CD4-positive, alpha-beta T cell treated with Interleukin-21 for 1 hour (primary cell): Measurements from ENCODE around the gene CXCR6.

Source experiments
- DNase-seq: peaks from one replicate; pipeline ENCODE4 v3.0.0-alpha.2; 2020

The CXCR6 gene

DNA sequence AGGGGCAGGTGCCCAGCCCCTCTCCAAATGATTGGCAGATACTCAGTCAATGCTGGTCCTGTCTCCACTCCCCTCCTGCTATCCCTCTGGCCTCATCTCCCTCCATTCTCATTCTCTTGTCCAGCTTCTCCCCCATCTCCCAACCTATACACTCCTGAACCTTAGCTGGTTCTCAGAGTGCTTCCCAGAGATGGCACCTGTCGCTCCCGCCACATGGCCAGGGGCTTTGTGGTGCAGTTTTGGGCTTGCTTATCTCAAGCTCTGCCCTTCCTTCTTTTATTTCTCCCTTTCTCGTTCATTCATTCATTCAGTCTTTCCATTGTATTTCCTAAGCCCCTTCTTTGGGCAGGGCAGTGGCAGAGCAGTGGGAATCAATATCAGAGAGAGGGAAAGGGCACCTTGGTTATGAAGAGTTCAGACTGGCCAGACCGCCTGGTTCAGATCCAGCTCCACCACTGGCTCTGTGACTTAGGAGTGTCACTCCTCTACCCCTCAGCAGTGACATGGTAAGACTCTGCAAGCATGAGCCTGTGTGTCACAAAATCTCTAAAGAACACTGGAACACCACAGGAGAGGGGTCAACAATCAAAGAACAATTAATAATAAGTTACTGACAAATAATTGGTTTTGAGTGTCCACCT lies 20.2 kb upstream of the CXCR6 start:
- no peak for DNase-seq

GRCh38 chr3:45923755-45924154 lies 19.5 kb upstream of the CXCR6 start:
- no peak for DNase-seq

- no peak for DNase-seq
These were observed 15.4 kb upstream of the CXCR6 start for GRCh38 chr3:45927881-45928280.

DNA sequence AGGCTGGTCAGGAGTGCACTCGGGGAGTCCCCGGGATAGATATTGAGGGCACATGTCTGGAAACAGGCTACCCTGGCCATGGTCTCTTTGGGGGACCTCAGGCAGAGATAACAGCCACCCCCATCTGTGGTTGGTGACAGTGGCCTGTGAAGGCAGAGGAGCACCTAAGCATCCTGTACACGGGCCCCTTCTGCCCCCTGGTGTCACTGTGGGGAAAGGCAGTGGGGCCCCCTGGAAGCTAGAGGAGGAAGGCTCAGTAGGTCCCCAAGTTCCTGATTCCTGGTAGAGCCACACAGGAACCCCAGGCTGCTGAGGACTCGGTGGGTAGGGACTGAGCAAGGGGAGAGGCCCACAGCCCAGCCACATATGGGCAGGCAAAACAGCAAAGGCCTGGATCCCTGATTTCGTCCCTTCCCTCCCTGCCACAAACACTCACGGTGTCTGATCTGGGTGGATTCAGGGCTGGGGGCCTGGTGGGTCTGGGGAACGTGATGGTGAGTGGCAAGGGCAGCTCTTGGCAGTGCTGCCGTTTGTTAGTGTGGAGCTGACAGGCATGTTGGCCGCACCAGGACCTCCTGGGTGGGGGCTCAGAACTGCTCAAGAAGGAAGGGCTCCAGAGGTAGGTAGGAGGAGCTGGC lies 14.1 kb upstream of the CXCR6 start:
- DNase-seq, result peak; percentile 68

- DNase-seq, result no peak
These were observed 11.8 kb upstream of the CXCR6 start for GRCh38 chr3:45931496-45931895.

DNA sequence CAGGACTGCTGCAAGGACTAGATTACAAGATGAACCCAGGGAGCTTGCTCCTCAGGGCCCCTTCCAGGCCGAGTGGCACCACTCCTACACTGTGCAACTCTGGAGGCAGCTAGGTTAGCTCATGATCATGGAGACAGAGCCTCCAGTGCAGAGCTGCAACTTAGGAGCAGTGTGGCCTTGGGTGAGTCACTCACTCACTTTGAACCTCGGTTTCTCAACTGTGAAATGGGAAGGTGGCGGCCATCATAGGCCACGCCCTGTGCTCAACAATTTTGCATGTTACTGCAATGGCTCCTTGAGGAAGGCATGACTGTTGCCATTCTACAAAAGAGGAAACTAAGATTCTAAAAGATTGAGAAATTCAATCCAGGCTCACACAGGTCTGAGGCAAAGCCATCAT lies 11.2 kb upstream of the CXCR6 start:
- DNase-seq, result no peak

DNA sequence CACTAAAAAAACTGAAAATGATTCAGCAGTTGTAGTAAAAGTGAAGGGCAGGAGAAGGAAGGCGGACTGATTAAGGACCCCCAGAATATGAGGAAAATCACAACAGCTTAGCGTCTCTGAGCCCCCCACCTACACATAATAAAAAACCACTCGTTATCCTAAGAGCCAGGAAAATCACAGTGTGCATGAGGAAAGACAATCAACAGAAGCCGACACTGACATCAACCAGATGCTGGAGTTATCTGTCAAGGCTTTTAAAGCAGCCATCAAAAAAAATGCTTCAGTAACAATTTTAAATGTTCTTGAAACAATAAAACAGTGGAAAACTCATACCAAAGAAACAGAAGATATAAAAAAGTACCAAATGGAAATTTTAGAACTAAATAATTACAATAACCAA lies 9.7 kb upstream of the CXCR6 start:
- DNase-seq, result no peak

DNA sequence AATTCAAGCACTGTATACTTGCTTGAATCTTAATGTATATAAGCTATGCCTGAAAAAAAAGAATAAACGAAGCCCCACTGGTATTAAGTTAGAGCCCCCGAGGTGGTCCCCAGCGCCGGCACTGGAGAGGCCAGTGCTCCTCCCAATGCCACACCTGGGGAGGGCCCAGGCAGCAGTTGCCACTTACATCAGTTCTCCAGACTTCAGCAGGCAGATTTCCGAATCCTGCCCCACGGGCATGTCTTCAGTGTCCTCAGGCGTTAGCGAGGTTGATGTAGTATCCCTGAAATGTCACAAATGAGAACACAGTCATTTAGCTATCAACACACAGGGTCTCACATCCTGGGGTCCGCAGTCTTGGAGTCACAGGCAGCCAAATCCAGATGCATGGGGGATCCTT lies 7.0 kb upstream of the CXCR6 start:
- no peak for DNase-seq

DNA sequence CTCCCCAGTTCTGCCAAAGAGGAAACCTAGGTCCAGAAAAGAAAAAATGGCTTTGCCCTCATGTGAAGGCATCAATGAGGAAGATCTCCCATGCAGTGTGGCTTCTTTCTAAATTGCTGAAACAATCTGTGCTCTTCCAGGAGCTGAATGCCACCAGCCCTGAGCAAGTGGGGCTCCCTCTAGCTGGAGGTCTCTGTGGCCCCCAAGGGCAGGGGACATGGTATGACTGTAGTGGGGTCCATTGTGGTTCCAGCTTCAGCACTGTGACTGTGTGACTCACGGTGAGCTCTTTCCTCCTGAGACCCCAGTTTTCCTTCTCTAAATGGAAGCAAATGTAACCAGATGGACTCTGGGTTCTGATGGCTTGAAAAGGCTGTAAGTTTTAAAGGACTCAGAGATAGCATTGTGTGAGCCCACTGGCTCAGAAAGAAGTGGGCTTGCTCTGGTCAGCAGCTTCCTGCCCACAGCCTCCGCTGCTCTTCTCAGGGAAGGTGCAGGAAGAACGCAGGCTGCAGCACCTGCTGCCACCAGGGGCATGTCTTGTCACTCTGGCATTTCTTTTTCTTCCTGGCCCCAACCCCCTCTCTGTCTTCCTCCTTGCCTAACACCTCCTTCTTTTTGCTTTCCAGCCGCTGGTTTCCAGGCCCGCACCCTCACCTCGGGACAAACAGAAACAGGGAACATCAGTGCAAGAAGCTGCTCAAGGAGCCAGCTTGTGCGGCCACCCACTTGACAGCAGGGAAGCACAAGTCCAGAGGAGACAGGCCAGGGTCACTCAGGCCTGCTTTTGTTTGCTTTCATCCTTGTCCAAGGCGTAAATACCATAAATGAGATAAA lies 5.8 kb upstream of the CXCR6 start:
- DNase-seq, result no peak

GRCh38 chr3:45938043-45938435 lies 5.2 kb upstream of the CXCR6 start:
- no peak for DNase-seq

GRCh38 chr3:45938864-45939263 lies 4.4 kb upstream of the CXCR6 start:
- DNase-seq, result peak; percentile 83

- no peak for DNase-seq
These were observed 3.9 kb upstream of the CXCR6 start for GRCh38 chr3:45939341-45939771.

GRCh38 chr3:45940004-45940780 lies 3.1 kb upstream of the CXCR6 start:
- DNase-seq, result no peak

GRCh38 chr3:45940781-45941365 lies 2.4 kb upstream of the CXCR6 start:
- DNase-seq, result no peak

- no peak for DNase-seq
These were observed 1.0 kb upstream of the CXCR6 start for GRCh38 chr3:45942051-45942825.

DNA sequence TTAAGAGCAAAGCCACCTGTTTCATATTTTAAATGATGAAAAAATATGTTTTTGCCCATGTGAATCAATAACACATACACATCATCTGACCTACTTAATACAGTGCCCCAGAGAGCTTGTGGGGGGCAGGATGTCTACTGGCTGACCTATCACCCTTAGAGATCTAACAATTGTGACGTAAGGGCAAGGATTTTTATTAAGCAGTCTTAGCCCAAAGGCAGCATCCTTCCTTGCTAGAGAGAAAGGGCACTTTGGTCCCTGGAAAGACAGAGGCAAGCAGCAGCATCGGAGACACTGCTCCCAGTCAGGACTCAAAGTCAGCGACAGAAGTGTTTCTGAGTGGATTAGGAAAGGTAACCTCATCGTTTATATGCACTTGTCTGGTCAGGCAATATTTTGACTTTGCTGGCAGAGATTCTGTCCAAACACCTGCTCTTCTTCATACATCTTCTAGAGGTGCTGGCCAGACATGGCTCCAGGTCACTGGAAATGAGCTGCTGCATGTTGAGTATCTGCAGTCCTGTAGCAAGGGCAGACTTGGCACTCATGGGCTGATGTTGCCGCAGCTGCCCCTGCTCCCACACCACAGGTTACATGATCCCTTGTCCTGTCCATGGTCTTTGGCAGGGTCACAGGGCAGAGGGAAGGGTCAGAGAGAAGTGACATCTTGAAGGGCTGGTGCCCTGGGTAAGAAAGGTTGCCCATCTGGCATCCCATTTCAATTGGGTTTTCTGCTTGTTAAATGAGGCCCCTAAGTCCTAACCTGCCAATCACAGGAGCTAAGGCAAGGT lies 1.8 kb downstream of the CXCR6 start:
- peak; percentile 59 for DNase-seq

DNA sequence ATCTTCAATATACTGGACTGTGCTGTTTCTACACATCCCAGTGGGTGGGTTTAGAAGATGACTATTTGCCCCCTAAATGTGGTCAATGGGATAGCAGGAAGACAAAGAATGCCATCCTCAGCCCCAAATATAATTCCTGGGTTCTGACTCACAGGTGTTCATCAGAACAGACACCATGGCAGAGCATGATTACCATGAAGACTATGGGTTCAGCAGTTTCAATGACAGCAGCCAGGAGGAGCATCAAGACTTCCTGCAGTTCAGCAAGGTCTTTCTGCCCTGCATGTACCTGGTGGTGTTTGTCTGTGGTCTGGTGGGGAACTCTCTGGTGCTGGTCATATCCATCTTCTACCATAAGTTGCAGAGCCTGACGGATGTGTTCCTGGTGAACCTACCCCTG lies 3.0 kb downstream of the CXCR6 start:
- DNase-seq, result no peak

GRCh38 chr3:45946875-45947274 lies 3.6 kb downstream of the CXCR6 start:
- no peak for DNase-seq

GRCh38 chr3:45947361-45947760 lies 4.1 kb downstream of the CXCR6 start:
- DNase-seq, result no peak

DNA sequence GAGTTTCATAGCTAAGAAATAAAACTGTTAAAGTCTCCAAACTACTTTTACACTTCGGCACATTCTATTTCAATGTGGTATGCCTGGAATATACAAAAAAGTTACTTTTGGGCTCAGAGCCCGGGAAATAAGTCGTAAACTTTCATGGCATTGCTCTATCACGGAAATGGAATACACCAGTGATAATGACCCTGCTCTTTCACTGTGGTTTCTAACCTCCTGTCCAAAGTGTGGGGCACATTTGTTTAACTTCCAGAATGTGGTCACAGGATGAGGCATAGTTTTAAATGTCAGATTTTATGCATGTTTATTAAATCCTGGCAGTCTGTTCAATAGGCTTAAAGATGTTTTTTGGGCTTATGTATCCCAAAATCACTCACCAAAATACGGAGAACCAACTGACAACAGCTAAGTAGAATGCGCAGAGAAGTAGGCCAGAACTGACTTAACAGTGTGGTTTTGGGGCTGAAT lies 5.1 kb downstream of the CXCR6 start:
- DNase-seq, result no peak

- no peak for DNase-seq
These were observed 5.6 kb downstream of the CXCR6 start for GRCh38 chr3:45948881-45949280.
